Right lung (tissue), 5 donors: ENCODE measurements around the gene FOXJ3. TPM values are rescaled to one million over a fixed set of nuclear protein-coding genes. Genes with fewer than 3 reads are reported as not detected.

Experiments used
- DNase-seq, 2 donors: peaks; one replicate each; pipeline ENCODE4 v3.0.0-alpha.2; 2013
- polyA plus RNA-seq, 5 donors: library from polyadenylated mRNA; unstranded; fragments of 120-200 nt; gene quantifications; one replicate each; pipeline versions ENCODE4 v1.2.1 to v1.2.3, GENCODE V29; 2013; ENCODE audit warnings: inconsistent platforms in 1 of 5, low replicate concordance in 1 of 5; ENCODE audit not compliant: insufficient read length in 5 of 5, insufficient read depth in 1 of 5

Gene FOXJ3
- polyA plus RNA-seq, 5 donors, result 45.0 to 69.4 (median 54.6) TPM

DNA sequence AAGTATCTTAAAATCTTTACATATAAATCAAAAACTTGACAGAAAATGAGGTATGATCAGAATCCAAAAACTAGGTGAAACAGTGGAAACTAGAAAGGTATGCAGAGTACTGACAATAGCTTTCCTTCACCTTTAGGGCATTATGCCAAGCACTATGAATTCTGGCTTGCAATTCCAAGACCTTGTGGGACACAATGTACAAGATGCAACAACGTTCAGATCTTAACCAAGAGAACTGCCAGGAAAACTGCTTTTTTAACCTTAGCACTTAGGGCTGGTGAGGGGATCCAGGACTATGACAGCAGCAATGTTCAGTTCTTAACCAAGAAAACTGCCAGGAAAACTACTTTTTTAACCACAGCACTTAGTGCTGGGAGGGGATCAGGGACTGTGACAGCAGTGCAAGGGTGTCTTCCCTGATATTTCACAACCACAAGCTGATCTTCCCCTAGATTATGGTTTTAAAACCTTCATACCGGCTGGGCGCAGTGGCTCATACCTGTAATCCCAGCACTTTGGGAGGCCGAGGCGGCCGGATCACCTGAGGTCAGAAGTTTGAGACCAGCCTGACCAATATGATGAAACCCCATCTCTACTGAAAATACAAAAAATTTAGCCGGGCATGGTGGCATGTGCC lies 22.3 kb downstream of the FOXJ3 start:
- no peak for DNase-seq

- DNase-seq, result no peak
Measured at GRCh38 chr1:42311897-42312296, 23.1 kb downstream of the FOXJ3 start.

GRCh38 chr1:42311138-42311537 lies 23.9 kb downstream of the FOXJ3 start:
- no peak for DNase-seq

- DNase-seq, result no peak
Measured at GRCh38 chr1:42306977-42307376, 28.1 kb downstream of the FOXJ3 start.

DNA sequence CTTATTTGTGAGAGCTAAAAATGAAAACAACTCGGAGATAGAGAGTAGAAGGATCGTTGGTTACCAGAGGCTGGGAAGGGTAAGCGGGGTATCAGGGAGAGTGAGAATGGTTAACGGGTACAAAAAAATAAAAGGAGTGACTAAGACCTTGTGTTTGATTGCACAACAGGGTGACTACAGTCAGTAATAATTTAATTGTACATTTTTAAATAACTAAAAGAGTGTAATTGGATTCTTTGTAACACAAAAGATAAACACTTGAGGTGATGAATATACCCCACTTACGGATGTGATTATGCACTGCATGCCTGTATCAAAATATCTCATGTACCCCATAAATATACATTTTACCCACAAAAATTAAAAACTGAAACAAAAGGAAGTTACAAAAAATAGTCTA lies 29.4 kb downstream of the FOXJ3 start:
- no peak for DNase-seq

- no peak for DNase-seq
Measured at GRCh38 chr1:42302034-42302433, 33.0 kb downstream of the FOXJ3 start.

GRCh38 chr1:42298520-42298919 lies 36.5 kb downstream of the FOXJ3 start:
- no peak for DNase-seq

GRCh38 chr1:42295816-42296215 lies 39.2 kb downstream of the FOXJ3 start:
- no peak for DNase-seq

DNA sequence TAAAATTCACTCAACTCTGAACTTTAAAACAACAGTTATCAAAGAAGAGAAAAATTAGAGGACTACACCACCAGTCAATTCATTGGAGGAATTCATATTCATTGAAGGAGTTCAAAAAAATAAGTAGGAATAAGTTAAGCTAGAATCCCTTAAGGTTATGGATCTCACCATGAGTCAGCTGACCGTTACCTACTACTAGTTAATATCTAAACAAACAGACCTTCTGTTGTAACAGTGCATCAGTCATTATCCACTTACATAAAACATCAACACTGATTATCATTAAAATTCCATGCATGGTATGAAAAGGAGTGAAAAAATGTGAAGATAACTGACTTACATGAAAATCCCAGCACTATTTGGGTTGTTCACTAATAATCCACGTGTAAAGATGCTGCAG lies 44.9 kb downstream of the FOXJ3 start:
- DNase-seq, result no peak

DNA sequence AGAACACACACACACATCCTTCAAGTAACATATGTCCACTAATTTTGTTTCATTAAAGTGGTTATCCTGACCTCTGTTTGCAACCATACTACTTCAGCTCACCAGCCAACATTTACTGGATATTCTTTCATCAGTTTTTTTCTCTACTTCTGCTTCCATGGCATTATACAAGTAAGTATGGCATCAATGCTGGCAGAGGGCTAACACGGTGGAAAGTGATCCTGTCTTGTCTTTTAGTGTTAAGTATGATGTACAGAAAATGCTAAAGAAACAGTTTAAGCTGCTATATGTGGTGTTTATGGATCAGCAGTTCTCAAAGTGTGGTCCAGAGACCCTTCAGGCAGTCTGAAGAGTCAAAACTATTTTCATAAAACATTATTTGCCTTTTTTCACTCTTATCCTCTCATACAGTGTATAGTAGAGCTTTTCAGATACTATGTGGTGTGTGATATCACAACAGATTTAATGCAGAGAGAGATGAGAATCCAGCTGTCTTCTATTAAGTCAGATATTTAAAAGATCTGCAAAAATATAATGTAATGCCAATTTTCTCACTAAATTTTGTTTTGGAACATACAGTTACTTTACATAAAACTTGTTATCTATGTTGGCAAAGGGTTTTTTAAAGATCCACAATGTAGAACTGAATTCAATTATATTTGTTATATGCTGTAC lies 46.6 kb downstream of the FOXJ3 start:
- peak; percentile 38 for DNase-seq

DNA sequence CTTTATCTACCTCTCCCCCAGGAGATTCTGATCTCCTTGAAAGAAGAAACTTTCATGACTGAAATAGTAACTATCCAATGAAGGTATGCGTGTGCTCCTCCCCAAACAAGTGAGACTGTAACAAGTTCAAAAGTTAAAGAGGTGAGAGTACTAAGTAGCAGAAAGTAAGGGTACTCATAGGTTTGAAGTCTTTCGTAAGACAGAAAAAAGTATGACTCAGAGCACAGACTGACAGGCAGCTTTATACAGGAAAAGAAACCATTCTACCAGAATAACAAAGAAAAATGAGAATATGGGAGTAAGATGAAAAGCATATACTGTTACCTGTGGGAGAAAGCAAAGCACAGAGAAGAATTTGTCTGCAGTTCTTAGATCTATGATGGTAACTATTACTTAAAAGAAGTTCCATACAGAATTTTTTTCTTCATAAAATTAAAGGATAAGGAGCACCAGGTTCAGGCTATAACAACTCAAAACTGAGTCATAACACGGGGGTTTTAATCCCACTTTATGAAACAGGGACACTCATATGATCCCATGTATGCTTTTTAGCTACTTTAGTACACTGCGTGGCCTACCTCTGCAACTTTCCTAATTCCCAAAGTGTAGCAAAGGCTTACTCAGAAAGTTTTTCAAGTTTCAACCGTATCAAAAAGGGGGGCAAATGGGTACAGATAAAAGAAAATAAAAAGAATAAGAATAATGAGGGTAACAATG lies 52.0 kb downstream of the FOXJ3 start:
- no peak for DNase-seq

- DNase-seq, result no peak
Measured at GRCh38 chr1:42282024-42282579, 52.9 kb downstream of the FOXJ3 start.

GRCh38 chr1:42280821-42281220 lies 54.2 kb downstream of the FOXJ3 start:
- DNase-seq, result no peak

- DNase-seq, result no peak
Measured at GRCh38 chr1:42279055-42279454, 56.0 kb downstream of the FOXJ3 start.

DNA sequence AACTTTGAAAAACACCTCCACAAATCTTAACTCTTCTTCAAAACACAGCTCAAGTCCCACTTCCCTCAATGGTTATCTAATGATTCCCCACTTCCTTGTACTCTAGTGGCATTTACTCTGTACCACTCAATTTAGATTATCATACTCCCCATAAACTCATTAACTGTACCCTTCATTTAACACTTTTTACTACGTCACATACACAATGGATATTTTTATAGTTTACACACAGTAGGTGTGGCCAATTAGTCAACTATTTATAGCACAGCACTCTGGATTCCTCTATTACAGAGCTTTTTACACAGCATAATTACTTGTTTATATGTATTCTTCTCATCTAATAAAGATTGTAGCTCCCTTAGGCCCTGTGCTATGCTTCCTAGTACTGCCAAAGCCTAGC lies 62.1 kb downstream of the FOXJ3 start:
- DNase-seq, result no peak

DNA sequence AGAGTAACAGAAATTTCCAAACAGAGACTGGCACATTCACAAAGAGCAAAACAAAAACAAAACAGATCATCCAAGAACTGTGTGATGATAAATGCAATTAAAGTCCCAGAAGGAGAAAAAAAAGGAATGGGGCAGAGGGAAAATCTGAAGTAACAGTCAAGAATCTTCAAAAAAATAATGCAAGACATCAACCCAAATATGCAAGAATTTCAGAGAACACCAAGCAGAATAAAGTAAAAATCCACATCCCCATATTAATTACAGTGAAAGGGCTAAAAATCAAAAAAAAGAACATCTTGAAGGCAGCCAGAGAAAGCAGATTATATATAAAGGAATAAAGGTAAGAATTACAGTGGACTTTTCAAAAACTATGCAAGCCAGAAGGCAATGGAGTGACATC lies 67.1 kb downstream of the FOXJ3 start:
- DNase-seq, result no peak

DNA sequence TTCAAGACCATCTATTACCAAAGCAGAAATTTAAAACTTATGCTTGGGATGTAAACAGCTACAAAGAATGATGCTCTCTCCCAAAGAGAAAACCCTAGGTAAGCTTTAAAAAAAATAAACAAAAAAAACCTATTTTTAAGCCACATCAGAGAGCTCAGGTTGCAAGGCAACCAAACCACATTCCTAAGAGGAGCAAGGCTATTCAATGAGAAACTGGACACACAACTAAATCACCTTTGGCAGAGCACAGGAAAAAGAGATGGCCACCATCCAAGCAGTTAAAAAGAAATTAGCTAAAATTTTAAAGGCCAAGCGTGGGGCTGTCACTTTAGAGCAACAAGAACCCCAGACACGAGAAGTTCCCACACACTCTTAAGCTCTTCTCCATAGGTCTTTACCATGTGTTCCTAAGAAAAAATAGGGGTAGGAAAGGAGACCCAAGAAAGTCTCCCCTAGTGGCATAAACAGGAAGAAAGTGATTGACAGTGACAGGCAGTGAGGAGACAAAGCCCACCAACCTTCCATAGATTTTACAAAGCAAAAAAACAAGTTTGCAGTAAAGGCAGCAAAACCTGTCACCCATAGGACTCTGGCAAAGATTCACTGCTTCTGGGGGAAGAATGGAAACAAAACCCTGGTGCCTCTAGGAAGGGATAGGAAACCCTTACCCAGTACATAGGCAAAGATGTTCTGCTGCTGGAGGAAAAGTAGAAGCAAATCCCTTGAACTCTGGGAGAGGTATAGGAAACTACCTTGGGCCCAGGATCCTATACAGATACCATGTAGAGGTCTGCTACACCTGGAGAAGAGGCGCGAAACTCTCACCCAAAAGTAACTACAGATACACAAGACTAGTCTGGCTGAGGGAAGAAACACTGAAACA lies 68.5 kb downstream of the FOXJ3 start:
- no peak for DNase-seq

GRCh38 chr1:42264511-42265190 lies 70.4 kb downstream of the FOXJ3 start:
- no peak for DNase-seq

DNA sequence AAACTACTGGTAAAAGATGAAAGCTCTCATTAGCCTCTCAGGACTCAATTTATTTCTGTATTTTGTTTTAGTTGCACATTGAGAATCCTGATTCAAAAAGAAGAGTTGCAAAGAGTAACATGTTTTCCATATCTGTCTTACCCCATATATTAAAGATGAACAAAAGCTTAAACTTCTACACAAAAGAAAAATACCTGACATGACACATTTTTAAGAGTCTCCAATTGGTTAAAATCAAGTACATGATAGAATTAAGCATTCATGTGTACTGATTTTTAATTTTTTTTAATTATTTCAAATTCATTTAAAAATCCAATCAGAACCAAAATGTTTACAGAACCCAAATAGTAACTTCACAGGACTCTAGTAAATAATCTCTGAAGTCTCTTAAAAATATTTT lies 72.0 kb downstream of the FOXJ3 start:
- DNase-seq, result no peak

DNA sequence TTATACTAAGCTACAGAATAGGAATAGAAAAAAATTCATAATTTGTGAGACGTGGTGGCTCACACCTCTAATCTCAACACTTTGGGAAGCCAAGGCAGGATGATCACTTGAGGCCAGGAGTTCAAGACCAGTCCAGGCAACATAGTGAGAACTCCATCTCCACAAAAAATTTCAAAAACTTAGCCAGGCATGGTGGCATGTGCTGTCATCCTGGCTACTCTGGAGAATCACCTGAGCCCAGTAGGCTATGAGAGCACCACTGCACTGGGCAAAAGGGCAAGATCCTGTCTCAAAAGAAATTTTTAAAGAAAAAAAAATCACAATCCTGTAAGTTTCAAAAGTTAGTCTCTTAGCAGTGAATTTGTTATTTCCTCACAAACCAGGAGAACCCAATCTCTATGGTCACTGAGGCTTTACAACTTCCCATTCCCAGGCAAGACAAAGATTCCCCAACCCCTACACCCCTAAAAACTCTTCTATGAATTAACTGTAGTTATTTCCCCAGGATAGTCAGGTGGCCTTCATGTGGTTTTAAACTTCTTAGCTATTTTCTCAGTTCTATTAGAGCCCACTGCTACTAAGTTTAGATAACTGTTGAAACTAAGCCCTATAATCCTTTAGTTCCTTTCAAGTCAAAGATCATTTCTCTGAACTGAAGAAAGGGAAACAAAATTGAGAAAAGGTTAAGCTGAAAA lies 74.5 kb downstream of the FOXJ3 start:
- DNase-seq, result no peak

- DNase-seq, result no peak
Measured at GRCh38 chr1:42259739-42260064, 75.3 kb downstream of the FOXJ3 start.
